GM10266 (cell line): Measurements from ENCODE around the gene SMG6.

Experiments used
- DNase-seq: peaks from one replicate; pipeline ENCODE4 v3.0.0; 2012; ENCODE audit errors: extremely low spot score
- CTCF ChIP-seq: IDR thresholded peaks from 2 replicates; pipeline ENCODE4 v1.5.1; 2012; ENCODE audit warnings: mild to moderate bottlenecking, low read depth; ENCODE audit not compliant: control insufficient read depth, insufficient read depth; ENCODE audit errors: missing control alignments

SMG6 gene

GRCh38 chr17:2247005-2247404 is 56.6 kb downstream of the SMG6 start:
- no peak for DNase-seq
- no peak for TF ChIP-seq CTCF

GRCh38 chr17:2244545-2245525 is 58.8 kb downstream of the SMG6 start:
- TF ChIP-seq CTCF, result peak; percentile 98
- peak; percentile 70 for DNase-seq

- no peak for DNase-seq
Observed at GRCh38 chr17:2243953-2244352, 59.6 kb downstream of the SMG6 start.

GRCh38 chr17:2241823-2242222 is 61.8 kb downstream of the SMG6 start:
- TF ChIP-seq CTCF, result no peak
- no peak for DNase-seq

More at GRCh38 chr17:2243953-2244352, 59.6 kb downstream of the SMG6 start:
- TF ChIP-seq CTCF, result no peak

- DNase-seq, result no peak
- no peak for TF ChIP-seq CTCF
Observed at GRCh38 chr17:2240541-2240940, 63.0 kb downstream of the SMG6 start.

- TF ChIP-seq CTCF, result no peak
- peak; percentile 64 for DNase-seq
Observed at GRCh38 chr17:2239882-2240430, 63.6 kb downstream of the SMG6 start.

GRCh38 chr17:2239170-2239551 is 64.4 kb downstream of the SMG6 start:
- TF ChIP-seq CTCF, result no peak
- no peak for DNase-seq
